ENCODE measurements around the gene SUMO1. TPM values are rescaled to one million over a fixed set of nuclear protein-coding genes. Genes with fewer than 3 reads are reported as not detected.

Gene SUMO1
- total and polyA plus RNA-seq, 2 donors (not counting 3 experiments of a cell fraction or from before 2014, with no cell fraction given), result 38.5 to 105 TPM

DNA sequence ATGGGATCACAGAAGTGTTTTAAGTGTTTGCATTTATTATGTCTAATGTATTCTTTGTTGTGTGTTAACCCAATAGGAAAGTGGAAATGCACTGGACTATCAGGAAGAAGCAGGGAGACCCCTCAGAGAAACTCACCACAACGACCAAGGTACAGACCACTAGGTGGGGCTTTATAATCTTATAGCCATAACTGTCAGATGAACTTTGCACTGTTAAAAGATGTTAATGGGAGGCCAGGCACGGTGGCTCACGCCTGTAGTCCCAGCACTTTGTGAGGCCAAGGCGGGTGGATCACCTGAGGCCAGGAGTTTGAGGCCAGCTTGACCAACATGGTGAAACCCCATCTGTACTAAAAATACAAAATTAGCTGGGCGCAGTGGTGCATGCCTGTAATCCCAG is 73.2 kb downstream of the SUMO1 start:
- FAIRE-seq (no peak), DNase-seq (ENCODE audit: low read depth, low spot score) (no peak)
- no peak overlapping the region for H3K4me2 ChIP-seq (ENCODE audit: insufficient read depth, low read length)
- POLR2A ChIA-PET, result no interaction called here
- H3K4me1 ChIP-seq (ENCODE audit: control insufficient read depth, extremely low read depth, insufficient read depth, low read length), result no peaks in the 10 kb centered on the region
- no peak overlapping the region for H3K27ac ChIP-seq (ENCODE audit: insufficient read depth, low read depth, low read length)
- H4K20me1 ChIP-seq (replicated peaks; ENCODE audit: control insufficient read depth, extremely low read depth, insufficient read depth, low read length), result no peaks in the 10 kb centered on the region
- H2AFZ ChIP-seq (ENCODE audit: low read depth, low read length), result no peak overlapping the region
- H3K36me3 ChIP-seq (ENCODE audit: control insufficient read depth in 2 of 2, extremely low read depth in 1 of 2, insufficient read depth in 2 of 2, low read length in 2 of 2), result no peaks in the 10 kb centered on the region
- no peaks in the 10 kb centered on the region for H3K9me1 ChIP-seq (replicated peaks; ENCODE audit: control insufficient read depth, extremely low read depth, insufficient read depth, low read length)
- H3K27me3 ChIP-seq (ENCODE audit: control insufficient read depth in 2 of 2, insufficient read depth in 2 of 2, low read length in 2 of 2), result peaks cover 0 to 5% of the 10 kb centered on the region in 2 experiments
- CTCF ChIA-PET, result no interaction called here
- intact Hi-C loops (cut with micrococcal nuclease), result no loop called here
- H3K79me2 ChIP-seq (ENCODE audit: control insufficient read depth, insufficient read depth, low read length), result no peaks in the 10 kb centered on the region
- no peaks in the 10 kb centered on the region for H3K9me3 ChIP-seq (replicated peaks; ENCODE audit: control insufficient read depth, insufficient read depth, low read length)
- H3K9ac ChIP-seq (replicated peaks; ENCODE audit: extremely low read depth, insufficient read depth, low read length), result no peak overlapping the region
- no TSS peak for BruUV-seq (replicated peaks)
- no peak overlapping the region for H3K4me3 ChIP-seq (replicated peaks in 1 of 3; ENCODE audit: insufficient read depth in 1 of 3, low read depth in 1 of 3, low read length in 3 of 3)
- TF ChIP-seq EZH2 (IDR thresholded peaks at IDR 0.05; ENCODE audit: borderline replicate concordance, low read depth, low read length, severe bottlenecking) (no peak), JUN (IDR thresholded peaks at IDR 0.05; ENCODE audit: borderline replicate concordance, insufficient read depth, insufficient read length, low read depth) (no peak), POLR2AphosphoS5 (IDR thresholded peaks at IDR 0.05; ENCODE audit: insufficient read depth, low read depth, low read length) (no peak), GATA2 (IDR thresholded peaks at IDR 0.05; ENCODE audit: insufficient read depth, insufficient read length, low read depth, low read length) (no peak), FOS (IDR thresholded peaks at IDR 0.05; ENCODE audit: borderline replicate concordance, insufficient read depth, low read length) (no peak), MYC (IDR thresholded peaks at IDR 0.05; ENCODE audit: low read depth, low read length) (no peak), POLR2A (IDR thresholded peaks at IDR 0.05; ENCODE audit: low read depth, low read length) (no peak)
- TF ChIP-seq, protein P1, sequence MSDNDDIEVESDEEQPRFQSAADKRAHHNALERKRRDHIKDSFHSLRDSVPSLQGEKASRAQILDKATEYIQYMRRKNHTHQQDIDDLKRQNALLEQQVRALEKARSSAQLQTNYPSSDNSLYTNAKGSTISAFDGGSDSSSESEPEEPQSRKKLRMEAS (IDR thresholded peaks at IDR 0.05; ENCODE audit: insufficient read depth, insufficient read length), result no peak
- TF ChIP-seq, protein P2, sequence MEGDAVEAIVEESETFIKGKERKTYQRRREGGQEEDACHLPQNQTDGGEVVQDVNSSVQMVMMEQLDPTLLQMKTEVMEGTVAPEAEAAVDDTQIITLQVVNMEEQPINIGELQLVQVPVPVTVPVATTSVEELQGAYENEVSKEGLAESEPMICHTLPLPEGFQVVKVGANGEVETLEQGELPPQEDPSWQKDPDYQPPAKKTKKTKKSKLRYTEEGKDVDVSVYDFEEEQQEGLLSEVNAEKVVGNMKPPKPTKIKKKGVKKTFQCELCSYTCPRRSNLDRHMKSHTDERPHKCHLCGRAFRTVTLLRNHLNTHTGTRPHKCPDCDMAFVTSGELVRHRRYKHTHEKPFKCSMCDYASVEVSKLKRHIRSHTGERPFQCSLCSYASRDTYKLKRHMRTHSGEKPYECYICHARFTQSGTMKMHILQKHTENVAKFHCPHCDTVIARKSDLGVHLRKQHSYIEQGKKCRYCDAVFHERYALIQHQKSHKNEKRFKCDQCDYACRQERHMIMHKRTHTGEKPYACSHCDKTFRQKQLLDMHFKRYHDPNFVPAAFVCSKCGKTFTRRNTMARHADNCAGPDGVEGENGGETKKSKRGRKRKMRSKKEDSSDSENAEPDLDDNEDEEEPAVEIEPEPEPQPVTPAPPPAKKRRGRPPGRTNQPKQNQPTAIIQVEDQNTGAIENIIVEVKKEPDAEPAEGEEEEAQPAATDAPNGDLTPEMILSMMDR (IDR thresholded peaks at IDR 0.05; ENCODE audit: extremely low read depth in 1 of 2, insufficient read depth in 1 of 2, low read depth in 1 of 2, low read length in 2 of 2), result no peak
- dilution Hi-C loops (cut with MboI; ENCODE audit: extremely low pct_ligation_motif_present, low sequenced_read_pairs), result no loop called here
